Suprapubic skin (tissue), 3 donors: ENCODE measurements around the gene SCAMP3.

ENCODE experiments used
- CTCF ChIP-seq, 2 donors: fragments of 200-600 bp in 1 of 2; fragments of 450-650 bp in 1 of 2; sonication (generic) in 1 of 2; IDR thresholded peaks; one replicate each; pipeline ENCODE4 v1.5.1; 2016 to 2019; ENCODE audit warnings: antibody characterized with exemption in 2 of 2, mild to moderate bottlenecking in 1 of 2, moderate library complexity in 1 of 2
- POLR2AphosphoS5 ChIP-seq, 3 donors: sonication (generic); formaldehyde crosslinking; IDR thresholded peaks; one replicate each; pipeline ENCODE4 v1.6.1; 2017; ENCODE audit warnings: antibody characterized with exemption in 3 of 3

GRCh38 chr1:155209312-155209721 lies 52.8 kb downstream of the SCAMP3 start:
- no peak for TF ChIP-seq CTCF (IDR thresholded peaks at IDR 0.05)
- no peak for TF ChIP-seq POLR2AphosphoS5 (IDR thresholded peaks at IDR 0.05)
